ENCODE measurements around the gene FBXO40.

Gene FBXO40

DNA sequence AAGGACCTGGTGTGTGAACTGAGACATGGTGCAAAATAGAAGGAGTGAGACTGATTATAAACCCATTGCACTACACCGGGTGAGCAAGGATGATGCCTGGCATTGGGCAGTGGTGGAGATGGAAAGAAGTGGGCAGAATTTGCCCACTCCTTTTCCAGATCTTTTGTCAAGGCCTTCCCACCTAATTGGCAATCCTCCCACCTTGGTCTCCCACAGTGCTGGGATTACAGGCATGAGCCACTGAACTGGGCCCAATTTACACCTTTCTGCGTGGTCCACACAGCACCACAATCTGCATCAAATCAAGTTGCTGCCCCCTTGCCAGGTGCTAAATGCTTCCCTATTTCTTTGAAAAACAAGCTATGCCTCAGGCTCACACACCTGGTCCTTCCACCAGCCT, 5.4 kb downstream of the FBXO40 start:
- no peak for TF ChIP-seq POLR2AphosphoS5 (IDR thresholded peaks at IDR 0.05; ENCODE audit: low read depth, low read length)
- no peak for TF ChIP-seq SIN3A (IDR thresholded peaks at IDR 0.05; ENCODE audit: borderline replicate concordance, insufficient read depth, low read length)
- TF ChIP-seq, protein P1, sequence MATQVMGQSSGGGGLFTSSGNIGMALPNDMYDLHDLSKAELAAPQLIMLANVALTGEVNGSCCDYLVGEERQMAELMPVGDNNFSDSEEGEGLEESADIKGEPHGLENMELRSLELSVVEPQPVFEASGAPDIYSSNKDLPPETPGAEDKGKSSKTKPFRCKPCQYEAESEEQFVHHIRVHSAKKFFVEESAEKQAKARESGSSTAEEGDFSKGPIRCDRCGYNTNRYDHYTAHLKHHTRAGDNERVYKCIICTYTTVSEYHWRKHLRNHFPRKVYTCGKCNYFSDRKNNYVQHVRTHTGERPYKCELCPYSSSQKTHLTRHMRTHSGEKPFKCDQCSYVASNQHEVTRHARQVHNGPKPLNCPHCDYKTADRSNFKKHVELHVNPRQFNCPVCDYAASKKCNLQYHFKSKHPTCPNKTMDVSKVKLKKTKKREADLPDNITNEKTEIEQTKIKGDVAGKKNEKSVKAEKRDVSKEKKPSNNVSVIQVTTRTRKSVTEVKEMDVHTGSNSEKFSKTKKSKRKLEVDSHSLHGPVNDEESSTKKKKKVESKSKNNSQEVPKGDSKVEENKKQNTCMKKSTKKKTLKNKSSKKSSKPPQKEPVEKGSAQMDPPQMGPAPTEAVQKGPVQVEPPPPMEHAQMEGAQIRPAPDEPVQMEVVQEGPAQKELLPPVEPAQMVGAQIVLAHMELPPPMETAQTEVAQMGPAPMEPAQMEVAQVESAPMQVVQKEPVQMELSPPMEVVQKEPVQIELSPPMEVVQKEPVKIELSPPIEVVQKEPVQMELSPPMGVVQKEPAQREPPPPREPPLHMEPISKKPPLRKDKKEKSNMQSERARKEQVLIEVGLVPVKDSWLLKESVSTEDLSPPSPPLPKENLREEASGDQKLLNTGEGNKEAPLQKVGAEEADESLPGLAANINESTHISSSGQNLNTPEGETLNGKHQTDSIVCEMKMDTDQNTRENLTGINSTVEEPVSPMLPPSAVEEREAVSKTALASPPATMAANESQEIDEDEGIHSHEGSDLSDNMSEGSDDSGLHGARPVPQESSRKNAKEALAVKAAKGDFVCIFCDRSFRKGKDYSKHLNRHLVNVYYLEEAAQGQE (IDR thresholded peaks at IDR 0.05; ENCODE audit: insufficient read depth in 1 of 2, low read depth in 2 of 2, low read length in 2 of 2) = no peak
- no peak for TF ChIP-seq FOXP2 (optimal IDR thresholded peaks at IDR 0.05; ENCODE audit: borderline replicate concordance, extremely low read depth, extremely low read length, insufficient read depth)
- TF ChIP-seq TAF1 (IDR thresholded peaks at IDR 0.05; ENCODE audit: borderline replicate concordance, insufficient read depth, low read length) = no peak

DNA sequence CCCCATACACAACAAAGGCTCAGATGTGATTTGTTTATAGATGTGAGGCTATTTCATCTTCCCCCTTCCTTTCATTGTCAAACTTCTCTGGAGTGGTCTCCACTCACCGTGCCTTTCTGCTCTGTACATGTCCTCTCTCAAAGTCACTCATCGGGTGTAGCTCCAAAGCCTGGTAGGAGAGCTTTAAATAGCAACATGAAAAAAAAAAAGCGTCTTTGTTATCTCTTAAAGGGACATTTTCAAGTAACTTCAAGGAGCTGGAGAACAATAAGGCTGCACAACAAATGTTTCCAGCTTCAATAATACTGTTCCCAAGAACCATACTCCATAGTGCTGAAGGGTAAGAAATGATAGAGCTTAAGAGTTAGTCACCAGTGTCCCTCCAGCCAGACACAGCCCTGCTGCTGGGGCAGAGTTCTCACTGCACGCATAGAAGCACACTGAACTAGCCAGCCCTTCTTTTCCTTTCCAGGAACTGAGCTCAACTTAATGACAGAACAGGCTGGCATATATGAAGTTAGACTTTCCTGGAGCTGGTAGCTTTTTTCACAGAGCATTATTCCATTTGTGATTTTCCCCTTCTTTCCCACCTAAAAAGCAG, 8.1 kb downstream of the FBXO40 start:
- TF ChIP-seq, protein P1 (IDR thresholded peaks at IDR 0.05; ENCODE audit: insufficient read depth in 1 of 2, low read depth in 2 of 2, low read length in 2 of 2) = no peak
- no peak for TF ChIP-seq FOXP2 (optimal IDR thresholded peaks at IDR 0.05; ENCODE audit: borderline replicate concordance, extremely low read depth, extremely low read length, insufficient read depth)
- no peak for TF ChIP-seq TAF1 (IDR thresholded peaks at IDR 0.05; ENCODE audit: borderline replicate concordance, insufficient read depth, low read length)
- TF ChIP-seq SIN3A (IDR thresholded peaks at IDR 0.05; ENCODE audit: borderline replicate concordance, insufficient read depth, low read length) = no peak
- no peak for TF ChIP-seq POLR2AphosphoS5 (IDR thresholded peaks at IDR 0.05; ENCODE audit: low read depth, low read length)

DNA sequence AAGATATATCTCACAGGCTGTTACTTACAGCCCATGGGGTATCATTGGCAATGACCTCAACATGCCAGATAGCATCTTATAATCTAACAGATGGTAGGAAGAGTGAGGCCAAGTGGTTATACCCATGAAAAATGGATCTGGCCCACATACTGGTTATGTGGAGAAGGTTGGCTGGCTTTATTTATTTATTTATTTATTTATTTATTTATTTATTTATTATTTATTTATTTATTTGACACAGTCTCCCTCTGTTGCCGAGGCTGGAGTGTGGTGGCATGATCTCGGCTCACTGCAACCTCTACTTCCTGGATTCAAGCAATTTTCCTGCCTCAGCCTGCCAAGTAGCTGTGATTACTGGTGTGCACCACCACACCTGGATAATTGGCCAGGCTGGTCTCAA, 11.6 kb downstream of the FBXO40 start:
- TF ChIP-seq, protein P1 (IDR thresholded peaks at IDR 0.05; ENCODE audit: insufficient read depth in 1 of 2, low read depth in 2 of 2, low read length in 2 of 2) = no peak
- no peak for TF ChIP-seq FOXP2 (optimal IDR thresholded peaks at IDR 0.05; ENCODE audit: borderline replicate concordance, extremely low read depth, extremely low read length, insufficient read depth)
- no peak for TF ChIP-seq SIN3A (IDR thresholded peaks at IDR 0.05; ENCODE audit: borderline replicate concordance, insufficient read depth, low read length)

DNA sequence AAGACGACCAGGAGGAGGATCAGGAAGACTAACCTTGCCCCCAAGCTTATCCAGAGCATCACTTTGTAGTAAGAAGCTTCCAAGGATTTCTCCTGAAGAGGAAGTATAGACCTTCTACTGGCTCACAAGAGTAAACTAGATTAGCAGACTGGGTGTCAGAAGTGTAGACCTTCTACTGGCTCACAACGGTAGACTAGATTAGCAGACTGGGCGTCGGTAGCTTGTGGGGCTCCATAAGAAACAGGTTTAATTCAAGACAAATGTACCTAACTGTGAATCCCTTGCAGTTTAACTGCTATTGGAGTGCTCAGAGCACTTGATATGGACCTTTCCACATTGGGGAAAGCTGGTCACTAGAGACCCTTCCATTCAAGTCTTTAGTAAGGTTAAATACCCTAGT, 12.9 kb downstream of the FBXO40 start:
- TF ChIP-seq POLR2AphosphoS5 (IDR thresholded peaks at IDR 0.05; ENCODE audit: low read depth, low read length) = no peak
- TF ChIP-seq SIN3A (IDR thresholded peaks at IDR 0.05; ENCODE audit: borderline replicate concordance, insufficient read depth, low read length) = no peak
- no peak for TF ChIP-seq FOXP2 (optimal IDR thresholded peaks at IDR 0.05; ENCODE audit: borderline replicate concordance, extremely low read depth, extremely low read length, insufficient read depth)
- TF ChIP-seq TAF1 (IDR thresholded peaks at IDR 0.05; ENCODE audit: borderline replicate concordance, insufficient read depth, low read length) = no peak
- TF ChIP-seq, protein P1 (IDR thresholded peaks at IDR 0.05; ENCODE audit: insufficient read depth in 1 of 2, low read depth in 2 of 2, low read length in 2 of 2) = no peak

DNA sequence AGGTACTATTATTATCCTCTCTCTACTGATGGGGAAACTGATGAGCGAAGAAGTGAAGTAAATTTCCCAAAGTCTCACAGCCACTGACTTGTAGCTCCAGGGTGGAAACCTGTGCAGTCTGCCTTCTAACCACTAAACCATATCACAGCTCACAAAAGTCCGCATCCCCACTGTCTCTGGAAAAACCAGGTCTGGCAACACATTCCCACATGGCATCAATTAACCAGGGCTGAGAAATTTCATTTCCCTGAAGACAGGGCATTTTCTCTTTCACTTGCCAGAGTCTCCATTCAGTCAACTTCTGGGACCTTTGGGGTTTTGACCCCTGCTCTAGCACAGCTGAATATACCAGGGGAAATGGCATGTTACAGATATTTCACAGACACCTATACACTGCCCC, 26.5 kb downstream of the FBXO40 start:
- TF ChIP-seq TAF1 (IDR thresholded peaks at IDR 0.05; ENCODE audit: borderline replicate concordance, insufficient read depth, low read length) (no peak), SIN3A (IDR thresholded peaks at IDR 0.05; ENCODE audit: borderline replicate concordance, insufficient read depth, low read length) (no peak), FOXP2 (optimal IDR thresholded peaks at IDR 0.05; ENCODE audit: borderline replicate concordance, extremely low read depth, extremely low read length, insufficient read depth) (no peak), POLR2AphosphoS5 (IDR thresholded peaks at IDR 0.05; ENCODE audit: low read depth, low read length) (no peak)
- TF ChIP-seq, protein P1 (IDR thresholded peaks at IDR 0.05; ENCODE audit: insufficient read depth in 1 of 2, low read depth in 2 of 2, low read length in 2 of 2) = no peak
